ENCODE results near the gene CP.

The CP gene

GRCh38 chr3:149235599-149236424 is 14.2 kb upstream of the CP start:
- TF ChIP-seq CTCF (IDR thresholded peaks at IDR 0.05; ENCODE audit: insufficient read depth, low read length, poor library complexity, severe bottlenecking): no peak

GRCh38 chr3:149234671-149235245 is 13.1 kb upstream of the CP start:
- TF ChIP-seq CTCF (IDR thresholded peaks at IDR 0.05; ENCODE audit: insufficient read depth, low read length, poor library complexity, severe bottlenecking): no peak
- H3K4me3 ChIP-seq (replicated peaks; ENCODE audit: low read depth, low read length): no peak overlapping the region
- DNase-seq (ENCODE audit: extremely low read depth, insufficient read length): no peak
- H3K36me3 ChIP-seq (ENCODE audit: control insufficient read depth, insufficient read depth, low read length): no peaks in the 10 kb centered on the region
- H3K27me3 ChIP-seq (replicated peaks; ENCODE audit: control insufficient read depth, insufficient read depth, low read length): no peaks in the 10 kb centered on the region

More at GRCh38 chr3:149235599-149236424, 14.2 kb upstream of the CP start:
- no peaks in the 10 kb centered on the region for H3K36me3 ChIP-seq (ENCODE audit: control insufficient read depth, insufficient read depth, low read length)
- H3K27me3 ChIP-seq (replicated peaks; ENCODE audit: control insufficient read depth, insufficient read depth, low read length): no peaks in the 10 kb centered on the region
- H3K4me3 ChIP-seq (replicated peaks; ENCODE audit: low read depth, low read length): no peak overlapping the region
- DNase-seq (ENCODE audit: extremely low read depth, insufficient read length): no peak

- no peak for TF ChIP-seq CTCF (IDR thresholded peaks at IDR 0.05; ENCODE audit: insufficient read depth, low read length, poor library complexity, severe bottlenecking)
- Histone ChIP-seq H3K36me3 (ENCODE audit: control insufficient read depth, insufficient read depth, low read length) (no peaks in the 10 kb centered on the region), H3K4me3 (replicated peaks; ENCODE audit: low read depth, low read length) (no peak overlapping the region), H3K27me3 (replicated peaks; ENCODE audit: control insufficient read depth, insufficient read depth, low read length) (no peaks in the 10 kb centered on the region)
- no peak for DNase-seq (ENCODE audit: extremely low read depth, insufficient read length)
Measured at GRCh38 chr3:149233323-149233722, 11.7 kb upstream of the CP start.

- Histone ChIP-seq H3K36me3 (ENCODE audit: control insufficient read depth, insufficient read depth, low read length) (no peaks in the 10 kb centered on the region), H3K27me3 (replicated peaks; ENCODE audit: control insufficient read depth, insufficient read depth, low read length) (no peaks in the 10 kb centered on the region), H3K4me3 (replicated peaks; ENCODE audit: low read depth, low read length) (no peak overlapping the region)
- TF ChIP-seq CTCF (IDR thresholded peaks at IDR 0.05; ENCODE audit: insufficient read depth, low read length, poor library complexity, severe bottlenecking): no peak
- DNase-seq (ENCODE audit: extremely low read depth, insufficient read length): no peak
Measured at GRCh38 chr3:149231871-149232270, 10.2 kb upstream of the CP start.

GRCh38 chr3:149227591-149228268 is 6.1 kb upstream of the CP start:
- H3K4me3 ChIP-seq (replicated peaks; ENCODE audit: low read depth, low read length): no peak overlapping the region
- no peaks in the 10 kb centered on the region for H3K36me3 ChIP-seq (ENCODE audit: control insufficient read depth, insufficient read depth, low read length)
- TF ChIP-seq CTCF (IDR thresholded peaks at IDR 0.05; ENCODE audit: insufficient read depth, low read length, poor library complexity, severe bottlenecking): no peak
- no peaks in the 10 kb centered on the region for H3K27me3 ChIP-seq (replicated peaks; ENCODE audit: control insufficient read depth, insufficient read depth, low read length)
- no peak for DNase-seq (ENCODE audit: extremely low read depth, insufficient read length)

Measured in GM06990 (cell line).